Body of pancreas (tissue), 4 donors: Measurements from ENCODE around the gene NOD2. TPM values are rescaled to one million over a fixed set of nuclear protein-coding genes. Genes with fewer than 3 reads are reported as not detected.
A peak's percentile ranks its signal among the peaks of the same experiment; 100 is the strongest.

Source experiments
- ATAC-seq: fragments of 150-250 bp; one replicate; pipeline ENCODE4 v1.9.1; 2016
- DNase-seq, 4 donors: peaks; one replicate each; pipeline ENCODE4 v3.0.0-alpha.2; 2019
- H3K27ac ChIP-seq, 4 donors: fragments of 200-600 bp; sonication (generic); 1 replicate in 3 of 4; 2 replicates in 1 of 4; pipeline versions ENCODE4 v1.5.1 to v1.6.1; 2016 to 2019; ENCODE audit warnings: mild to moderate bottlenecking in 1 of 4, mixed read lengths in 1 of 4, moderate library complexity in 1 of 4
- H3K27me3 ChIP-seq, 2 donors: fragments of 200-600 bp; sonication (generic); one replicate each; pipeline ENCODE4 v1.6.0; 2016; ENCODE audit warnings: mild to moderate bottlenecking in 1 of 2
- H3K36me3 ChIP-seq, 2 donors: fragments of 200-600 bp; sonication (generic); replicated peaks in 1 of 2; 2 replicates each; pipeline ENCODE4 v1.5.1; 2016; ENCODE audit warnings: low read depth in 2 of 2; ENCODE audit not compliant: insufficient read depth in 1 of 2
- H3K4me1 ChIP-seq: fragments of 200-600 bp; sonication (generic); one replicate; pipeline ENCODE4 v1.6.0; 2016
- H3K4me3 ChIP-seq, 2 donors: fragments of 200-600 bp; sonication (generic); 1 replicate in 1 of 2; 2 replicates in 1 of 2; pipeline ENCODE4 v1.5.1; 2016 to 2019
- H3K9me3 ChIP-seq, 3 donors: fragments of 200-600 bp; sonication (generic); 1 replicate in 2 of 3; 2 replicates in 1 of 3; pipeline ENCODE4 v1.5.1; 2016
- CTCF ChIP-seq, 7 experiments: fragments of 450-650 bp in 4 of 7; fragments of 200-600 bp in 3 of 7; sonication (generic) in 3 of 7; IDR thresholded peaks; one replicate each; pipeline ENCODE4 v1.5.1; 2016 to 2019; ENCODE audit warnings: antibody characterized with exemption in 7 of 7
- POLR2A ChIP-seq, 3 donors: fragments of 450-650 bp; IDR thresholded peaks; one replicate each; pipeline ENCODE4 v1.6.1; 2016; ENCODE audit warnings: antibody characterized with exemption in 3 of 3, mild to moderate bottlenecking in 2 of 3
- WGBS, 2 donors: methylation state at CpG; one replicate each; pipeline ENCODE4 v1.1.5; 2017; 5-methylcytosine and 5-hydroxymethylcytosine counted together
- intact Hi-C: fragments of 100-400 bp; cut with DNase I; formaldehyde crosslinking; loops from one replicate; pipeline ENCODE4 v1.15.1; 2023
- total RNA-seq, 2 donors: library from RNA; depleted of rRNA; stranded (reverse); fragments of >200 nt; gene quantifications; one replicate each; pipeline ENCODE4 v1.1.0, GENCODE V29; 2016

The NOD2 gene
- total RNA-seq, 2 donors from 2014 or later: 0.33 to 1.8 TPM

- intact Hi-C loops: no loop called here
- 100% methylated on average over 1 of the region's 1 CpG for WGBS, 2 donors
- H3K27ac ChIP-seq: peak overlapping the region in 1 of 4 donors; percentile 25
Measured at GRCh38 chr16:50722405-50722737, 29.0 kb downstream of the NOD2 start.

GRCh38 chr16:50722960-50723359 lies 29.6 kb downstream of the NOD2 start:
- Histone ChIP-seq H3K27ac (no peak overlapping the region), H3K36me3 (no peaks in the 10 kb centered on the region), H3K9me3 (no peaks in the 10 kb centered on the region), H3K4me1 (peaks cover 5% of the 10 kb centered on the region), H3K4me3 (no peak overlapping the region), H3K27me3 (no peaks in the 10 kb centered on the region)
- 83 to 84% methylated on average over 2 of the region's 2 CpGs for WGBS, 2 donors
- TF ChIP-seq POLR2A (IDR thresholded peaks at IDR 0.05) (no peak), CTCF (IDR thresholded peaks at IDR 0.05) (no peak)
- DNase-seq (no peak), ATAC-seq (no peak)
- intact Hi-C loops: no loop called here

More at GRCh38 chr16:50722405-50722737, 29.0 kb downstream of the NOD2 start:
- TF ChIP-seq POLR2A (IDR thresholded peaks at IDR 0.05): no peak
- no peak for TF ChIP-seq CTCF (IDR thresholded peaks at IDR 0.05)
- Histone ChIP-seq H3K36me3 (no peaks in the 10 kb centered on the region), H3K4me3 (no peak overlapping the region), H3K27me3 (no peaks in the 10 kb centered on the region), H3K9me3 (no peaks in the 10 kb centered on the region), H3K4me1 (peaks cover 5% of the 10 kb centered on the region)
- no peak for ATAC-seq
- DNase-seq: no peak

- no peak for ATAC-seq
- no peak overlapping the region for H3K27ac ChIP-seq
- TF ChIP-seq CTCF (IDR thresholded peaks at IDR 0.05) (no peak), POLR2A (IDR thresholded peaks at IDR 0.05) (no peak)
- no peaks in the 10 kb centered on the region for H3K9me3 ChIP-seq
- H3K27me3 ChIP-seq: no peaks in the 10 kb centered on the region
- DNase-seq: no peak
- H3K4me1 ChIP-seq: peaks cover 5% of the 10 kb centered on the region
- H3K36me3 ChIP-seq: no peaks in the 10 kb centered on the region
- intact Hi-C loops: no loop called here
- no peak overlapping the region for H3K4me3 ChIP-seq
Measured at GRCh38 chr16:50724306-50724705, 30.9 kb downstream of the NOD2 start.

- 74 to 75% methylated on average over 6 of the region's 6 CpGs for WGBS, 2 donors
- no peak overlapping the region for H3K4me3 ChIP-seq
- TF ChIP-seq POLR2A (IDR thresholded peaks at IDR 0.05): no peak
- no peak for TF ChIP-seq CTCF (IDR thresholded peaks at IDR 0.05)
- H3K4me1 ChIP-seq: no peaks in the 10 kb centered on the region
- DNase-seq (no peak), ATAC-seq (no peak)
- no peaks in the 10 kb centered on the region for H3K9me3 ChIP-seq
- no peaks in the 10 kb centered on the region for H3K27me3 ChIP-seq
- intact Hi-C loops: no loop called here
- no peak overlapping the region for H3K27ac ChIP-seq
- H3K36me3 ChIP-seq: no peaks in the 10 kb centered on the region
Measured at GRCh38 chr16:50731130-50731988, 38.0 kb downstream of the NOD2 start.
